Sigmoid colon (tissue), 7 donors: Measurements from ENCODE around the gene MYH11. TPM values are rescaled to one million over a fixed set of nuclear protein-coding genes. Genes with fewer than 3 reads are reported as not detected.

ENCODE experiments used
- DNase-seq: peaks from one replicate; pipeline ENCODE4 v3.0.0-alpha.2; 2019
- H3K27ac ChIP-seq, 4 donors: fragments of 200-600 bp; sonication (generic); one replicate each; pipeline ENCODE4 v1.5.1; 2016 to 2019; ENCODE audit warnings: mild to moderate bottlenecking in 1 of 4
- H3K27me3 ChIP-seq, 3 donors: fragments of 200-600 bp; sonication (generic); one replicate each; pipeline ENCODE4 v1.5.1; 2019; ENCODE audit warnings: mild to moderate bottlenecking in 1 of 3
- H3K36me3 ChIP-seq, 4 donors: fragments of 200-600 bp; sonication (generic); one replicate each; pipeline ENCODE4 v1.5.1; 2016 to 2019
- H3K4me1 ChIP-seq, 4 donors: fragments of 200-600 bp; sonication (generic); one replicate each; pipeline ENCODE4 v1.5.1; 2017 to 2019
- H3K4me3 ChIP-seq, 4 donors: fragments of 200-600 bp; sonication (generic); one replicate each; pipeline ENCODE4 v1.5.1; 2017 to 2019; ENCODE audit warnings: mild to moderate bottlenecking in 2 of 4, moderate library complexity in 1 of 4
- H3K9me3 ChIP-seq, 4 donors: fragments of 200-600 bp in 3 of 4; sonication (generic) in 3 of 4; one replicate each; pipeline versions ENCODE4 v1.5.1 to v1.6.1; 2013 to 2019
- CTCF ChIP-seq, 4 experiments: fragments of 450-650 bp in 3 of 4; fragments of 200-600 bp in 1 of 4; IDR thresholded peaks; one replicate each; pipeline ENCODE4 v1.5.1; 2016 to 2019; ENCODE audit warnings: antibody characterized with exemption in 4 of 4, mild to moderate bottlenecking in 3 of 4, moderate library complexity in 2 of 4
- EP300 ChIP-seq, 4 donors: sonication (generic); formaldehyde crosslinking; IDR thresholded peaks; one replicate each; pipeline ENCODE4 v1.6.1; 2017; ENCODE audit warnings: antibody characterized with exemption in 4 of 4
- POLR2A ChIP-seq, 2 donors: fragments of 450-650 bp; IDR thresholded peaks; one replicate each; pipeline ENCODE4 v1.6.1; 2016; ENCODE audit warnings: antibody characterized with exemption in 2 of 2, mild to moderate bottlenecking in 2 of 2, moderate library complexity in 2 of 2
- POLR2AphosphoS5 ChIP-seq, 4 donors: sonication (generic); formaldehyde crosslinking; IDR thresholded peaks; one replicate each; pipeline ENCODE4 v1.6.1; 2017; ENCODE audit warnings: antibody characterized with exemption in 4 of 4
- WGBS, 2 donors: extraction: QIAGEN DNeasy Blood & Tissue Kit; methylation state at CpG; one replicate each; pipeline ENCODE4 v1.1.7; 2013; 5-methylcytosine and 5-hydroxymethylcytosine counted together
- intact Hi-C: fragments of 100-400 bp; cut with DNase I; formaldehyde crosslinking; loops from one replicate; pipeline ENCODE4 v1.15.1; 2023
- polyA plus RNA-seq, 3 donors: library from polyadenylated mRNA; stranded (reverse); fragments of 200-250 nt; gene quantifications; one replicate each; pipeline ENCODE4 v1.2.3, GENCODE V29; 2013
- total RNA-seq, 4 donors: library from RNA; depleted of rRNA; stranded (reverse); fragments of >200 nt; gene quantifications; one replicate each; pipeline ENCODE4 v1.1.0, GENCODE V29; 2016
- donor health status: healthy with polysubstance abuse.
- donor health status: Bipolar disorder and iron deficiency.
- donor health status: healthy.

Gene MYH11
- total and polyA plus RNA-seq, 7 donors, result 5.1 to 11,818 (median 4,282) TPM

GRCh38 chr16:15705064-15705565 lies 151.7 kb downstream of the MYH11 start:
- Histone ChIP-seq H3K4me3 (no peak overlapping the region), H3K9me3 (no peaks in the 10 kb centered on the region), H3K36me3 (peaks cover 16 to 77% (median 53%) of the 10 kb centered on the region in 4 donors), H3K4me1 (peaks cover 0 to 25% (median 18%) of the 10 kb centered on the region in 4 donors), H3K27me3 (no peaks in the 10 kb centered on the region), H3K27ac (peak overlapping the region; percentile 68 to 80 (median 72))
- intact Hi-C loops, result loop anchor here (2.0 kb wide), 1 partner anchor 54 kb away; the partner anchor contains the start of gene NDE1
- TF ChIP-seq POLR2AphosphoS5 (IDR thresholded peaks at IDR 0.05) (peak in 3 of 4 donors; percentile 10 to 59 (median 59)), EP300 (IDR thresholded peaks at IDR 0.05) (no peak)
- WGBS, 2 donors, result 73 to 88% methylated on average over 8 of the region's 8 CpGs
- no peak for DNase-seq

- no peaks in the 10 kb centered on the region for H3K27me3 ChIP-seq
- peak; percentile 88 for DNase-seq
- H3K4me3 ChIP-seq, result no peak overlapping the region
- 61 to 71% methylated on average over 8 of the region's 8 CpGs for WGBS, 2 donors
- intact Hi-C loops, result loop anchor here (2.0 kb wide), 1 partner anchor 54 kb away; the partner anchor contains the start of gene NDE1
- H3K27ac ChIP-seq, result peak overlapping the region; percentile 68 to 80 (median 72)
- H3K9me3 ChIP-seq, result no peaks in the 10 kb centered on the region
- H3K36me3 ChIP-seq, result peaks cover 15 to 77% (median 49%) of the 10 kb centered on the region in 4 donors
- peaks cover 0 to 24% (median 16%) of the 10 kb centered on the region in 4 donors for H3K4me1 ChIP-seq
- peak; percentile 38 to 84 (median 74) for TF ChIP-seq CTCF (IDR thresholded peaks at IDR 0.05)
- TF ChIP-seq EP300 (IDR thresholded peaks at IDR 0.05), result no peak
- peak; percentile 3 to 69 (median 42) for TF ChIP-seq POLR2AphosphoS5 (IDR thresholded peaks at IDR 0.05)
- TF ChIP-seq POLR2A (IDR thresholded peaks at IDR 0.05), result no peak
Observed at GRCh38 chr16:15704545-15704987, 152.3 kb downstream of the MYH11 start.

GRCh38 chr16:15703029-15703736 lies 153.6 kb downstream of the MYH11 start:
- Histone ChIP-seq H3K27me3 (no peaks in the 10 kb centered on the region), H3K9me3 (no peaks in the 10 kb centered on the region), H3K27ac (peak overlapping the region; percentile 68 to 80 (median 72)), H3K36me3 (peaks cover 9 to 77% (median 45%) of the 10 kb centered on the region in 4 donors), H3K4me1 (peaks cover 0 to 21% (median 14%) of the 10 kb centered on the region in 4 donors), H3K4me3 (no peak overlapping the region)
- no peak for DNase-seq
- TF ChIP-seq EP300 (IDR thresholded peaks at IDR 0.05) (no peak), POLR2A (IDR thresholded peaks at IDR 0.05) (no peak), CTCF (IDR thresholded peaks at IDR 0.05) (no peak), POLR2AphosphoS5 (IDR thresholded peaks at IDR 0.05) (peak in 3 of 4 donors; percentile 67 to 72 (median 71))
- WGBS, 2 donors, result 81 to 87% methylated on average over 14 of the region's 14 CpGs
- intact Hi-C loops, result no loop called here

GRCh38 chr16:15701975-15702970 lies 154.6 kb downstream of the MYH11 start:
- intact Hi-C loops, result no loop called here
- no peak for DNase-seq
- H3K9me3 ChIP-seq, result no peaks in the 10 kb centered on the region
- WGBS, 2 donors, result 80 to 86% methylated on average over 11 of the region's 11 CpGs
- H3K27me3 ChIP-seq, result no peaks in the 10 kb centered on the region
- peak overlapping the region; percentile 68 to 80 (median 72) for H3K27ac ChIP-seq
- H3K4me1 ChIP-seq, result peaks cover 0 to 21% (median 14%) of the 10 kb centered on the region in 4 donors
- peaks cover 5 to 77% (median 43%) of the 10 kb centered on the region in 4 donors for H3K36me3 ChIP-seq
- H3K4me3 ChIP-seq, result no peak overlapping the region
- TF ChIP-seq POLR2AphosphoS5 (IDR thresholded peaks at IDR 0.05) (peak in 3 of 4 donors; percentile 63 to 85 (median 79)), CTCF (IDR thresholded peaks at IDR 0.05) (no peak)
